Colon (tissue), 2 donors: Measurements from ENCODE around the gene ARHGEF12.

Experiments
- FAIRE-seq: peaks from 2 replicates; lab custom pipeline; 2012; peaks lifted over from hg19 to GRCh38; lab: Jason Lieb, UNC
- donor health status: control.
- donor health status: control.

Gene ARHGEF12

GRCh38 chr11:120386774-120387371 lies 50.7 kb downstream of the ARHGEF12 start:
- FAIRE-seq, result no peak

GRCh38 chr11:120388261-120388660 lies 52.0 kb downstream of the ARHGEF12 start:
- no peak for FAIRE-seq

- no peak for FAIRE-seq
These were observed 53.7 kb downstream of the ARHGEF12 start for GRCh38 chr11:120389693-120390584.

- no peak for FAIRE-seq
These were observed 54.3 kb downstream of the ARHGEF12 start for GRCh38 chr11:120390585-120390922.

GRCh38 chr11:120391292-120391691 lies 55.1 kb downstream of the ARHGEF12 start:
- FAIRE-seq, result no peak

- FAIRE-seq, result no peak
These were observed 55.6 kb downstream of the ARHGEF12 start for GRCh38 chr11:120391854-120392253.

GRCh38 chr11:120392314-120392713 lies 56.1 kb downstream of the ARHGEF12 start:
- no peak for FAIRE-seq

- FAIRE-seq, result no peak
These were observed 56.6 kb downstream of the ARHGEF12 start for GRCh38 chr11:120392793-120393192.

- no peak for FAIRE-seq
These were observed 57.9 kb downstream of the ARHGEF12 start for GRCh38 chr11:120394119-120394518.

GRCh38 chr11:120395778-120396177 lies 59.6 kb downstream of the ARHGEF12 start:
- FAIRE-seq, result no peak

- FAIRE-seq, result no peak
These were observed 61.9 kb downstream of the ARHGEF12 start for GRCh38 chr11:120398132-120398531.

GRCh38 chr11:120399307-120399706 lies 63.1 kb downstream of the ARHGEF12 start:
- FAIRE-seq, result no peak

GRCh38 chr11:120400564-120401364 lies 64.6 kb downstream of the ARHGEF12 start:
- no peak for FAIRE-seq

- FAIRE-seq, result no peak
These were observed 65.3 kb downstream of the ARHGEF12 start for GRCh38 chr11:120401506-120401905.

GRCh38 chr11:120403966-120404365 lies 67.8 kb downstream of the ARHGEF12 start:
- FAIRE-seq, result no peak

- no peak for FAIRE-seq
These were observed 68.3 kb downstream of the ARHGEF12 start for GRCh38 chr11:120404495-120404894.

GRCh38 chr11:120409655-120410054 lies 73.4 kb downstream of the ARHGEF12 start:
- no peak for FAIRE-seq

GRCh38 chr11:120410622-120411380 lies 74.6 kb downstream of the ARHGEF12 start:
- no peak for FAIRE-seq

- FAIRE-seq, result no peak
These were observed 77.3 kb downstream of the ARHGEF12 start for GRCh38 chr11:120413480-120413879.

- FAIRE-seq, result no peak
These were observed 84.4 kb downstream of the ARHGEF12 start for GRCh38 chr11:120420572-120420971.

GRCh38 chr11:120424185-120424969 lies 88.2 kb downstream of the ARHGEF12 start:
- peak; percentile 18 for FAIRE-seq
